Measurements from ENCODE around the gene HELB. TPM values are rescaled to one million over a fixed set of nuclear protein-coding genes. Genes with fewer than 3 reads are reported as not detected.

The HELB gene
- total RNA-seq, 1 experiment from 2014 or later = 10.7 TPM

GRCh38 chr12:66341126-66341525, 38.8 kb downstream of the HELB start:
- Histone ChIP-seq H2BK20ac (ENCODE audit: low read depth, low read length, poor library complexity, severe bottlenecking) (no peak overlapping the region), H3K79me1 (ENCODE audit: insufficient read depth, low read depth, low read length, poor library complexity, severe bottlenecking) (no peaks in the 10 kb centered on the region), H2BK120ac (ENCODE audit: low read depth, low read length, poor library complexity, severe bottlenecking) (no peak overlapping the region), H3K4me2 (ENCODE audit: insufficient read depth, insufficient read length, low read length) (no peak overlapping the region), H4K91ac (ENCODE audit: insufficient read length, low read depth, low read length) (no peak overlapping the region), H3K4ac (ENCODE audit: low read depth, low read length) (no peak overlapping the region), H3K27ac (ENCODE audit: insufficient read length, low read depth, low read length) (no peak overlapping the region), H2AK5ac (ENCODE audit: insufficient read length, low read length) (no peak overlapping the region), H2BK12ac (ENCODE audit: insufficient read length, low read depth, low read length) (no peak overlapping the region), H4K20me1 (ENCODE audit: control insufficient read depth, insufficient read depth, insufficient read length) (no peaks in the 10 kb centered on the region), H2BK15ac (ENCODE audit: low read depth, low read length) (no peak overlapping the region), H4K5ac (ENCODE audit: insufficient read length, low read depth, low read length) (no peak overlapping the region), H3K23me2 (ENCODE audit: insufficient read length, low read depth, low read length, poor library complexity, severe bottlenecking) (peaks cover 3% of the 10 kb centered on the region), H3K23ac (ENCODE audit: insufficient read length, low read depth, low read length) (no peak overlapping the region), H2AFZ (ENCODE audit: low read length) (no peak overlapping the region), H3K4me1 (ENCODE audit: insufficient read depth, low read length) (no peaks in the 10 kb centered on the region), H3T11ph (ENCODE audit: low read length) (no peak overlapping the region), H4K8ac (replicated peaks; ENCODE audit: insufficient read length, low read depth, low read length) (no peak overlapping the region), H3K9me3 (ENCODE audit: control insufficient read depth, low read depth, low read length) (peaks cover 13% of the 10 kb centered on the region), H2BK5ac (ENCODE audit: insufficient read length, low read length) (no peak overlapping the region), H3K56ac (ENCODE audit: insufficient read length, low read depth, low read length) (no peak overlapping the region), H3K14ac (ENCODE audit: insufficient read depth, low read length) (no peak overlapping the region), H3K79me2 (ENCODE audit: insufficient read depth, low read length) (no peaks in the 10 kb centered on the region), H3K27me3 (ENCODE audit: insufficient read depth, low read length) (no peaks in the 10 kb centered on the region), H3K18ac (ENCODE audit: insufficient read length, low read depth, low read length) (no peak overlapping the region), H3K9ac (ENCODE audit: extremely low read depth, insufficient read length, low read length) (no peak overlapping the region)
- no CpG with 5 or more reads among the region's 4 CpGs for WGBS (ENCODE audit: extremely low coverage, insufficient read length, low lambda C conversion rate)
- no peak overlapping the region for H3K27ac Mint-ChIP-seq
- H3K9me3 Mint-ChIP-seq = peaks cover 18 to 26% of the 10 kb centered on the region in 2 experiments
- H3K27me3 Mint-ChIP-seq (ENCODE audit: low read depth) = no peaks in the 10 kb centered on the region
- DNase-seq = no peak
- H3K4me1 Mint-ChIP-seq = no peaks in the 10 kb centered on the region
- no peak overlapping the region for H3K4me3 Mint-ChIP-seq
- H3K36me3 Mint-ChIP-seq (ENCODE audit: insufficient read depth in 1 of 3, low read depth in 3 of 3) = peaks cover 40 to 58% (median 50%) of the 10 kb centered on the region in 3 experiments
- TF ChIP-seq CTCF (conservative IDR thresholded peaks at IDR 0.05) = no peak

Measured in H9 (cell line).